IMR-90 (cell line): ENCODE measurements around the gene LLCFC1. TPM values are rescaled to one million over a fixed set of nuclear protein-coding genes. Genes with fewer than 3 reads are reported as not detected.

ENCODE experiments used
- ATAC-seq: fragments of 200-7000 bp; cut with Tn5 transposase; 2 replicates; pipeline ENCODE4 v1.9.1; 2020; ENCODE audit warnings: low read depth, mild to moderate bottlenecking, moderate library complexity
- BruUV-seq: library from RNA; stranded (reverse); fragments of 400-500 nt; replicated peaks from 2 replicates; lab custom pipeline; 2021; lab: Mats Ljungman, UMichigan
- CTCF ChIA-PET: fragments of 300-600 bp; formaldehyde crosslinking; extraction: SDS; loops from one replicate; lab custom pipeline; 2021; ENCODE audit warnings: antibody characterized with exemption; lab: Yijun Ruan, JAX
- POLR2A ChIA-PET: fragments of 300-600 bp; sonication (Branson Sonifier 250); formaldehyde crosslinking; loops from one replicate; lab custom pipeline; 2022; ENCODE audit warnings: antibody characterized with exemption; ENCODE audit not compliant: unreplicated experiment; lab: Charles Lee
- DNase-seq: peaks from one replicate; pipeline ENCODE4 v3.0.0; 2013
- H2AFZ ChIP-seq: replicated peaks from 2 replicates; pipeline ENCODE3; 2013; ENCODE audit warnings: low read length, mild to moderate bottlenecking; ENCODE audit not compliant: poor library complexity
- H2AK5ac ChIP-seq: 2 replicates; pipeline ENCODE4 v1.6.1; 2013; ENCODE audit warnings: low read depth, low read length, inconsistent platforms
- H2AK9ac ChIP-seq: replicated peaks from 2 replicates; pipeline ENCODE3; 2013; ENCODE audit warnings: mild to moderate bottlenecking, low read depth, low read length, moderate library complexity; ENCODE audit not compliant: poor library complexity
- H2BK120ac ChIP-seq: 2 replicates; pipeline ENCODE4 v1.6.1; 2013; ENCODE audit warnings: low read depth, low read length, inconsistent platforms
- H2BK15ac ChIP-seq: 3 replicates; pipeline ENCODE4 v1.6.1; 2013; ENCODE audit warnings: low read depth, low read length, inconsistent platforms
- H2BK20ac ChIP-seq: 2 replicates; pipeline ENCODE4 v1.6.1; 2013; ENCODE audit warnings: low read depth, mild to moderate bottlenecking, inconsistent platforms, low read length, moderate library complexity
- H2BK5ac ChIP-seq: 2 replicates; pipeline ENCODE4 v1.6.1; 2013; ENCODE audit warnings: mild to moderate bottlenecking, low read depth, low read length, inconsistent platforms; ENCODE audit not compliant: poor library complexity, severe bottlenecking
- H3K14ac ChIP-seq: replicated peaks from 2 replicates; pipeline ENCODE4 v1.6.1; 2013; ENCODE audit warnings: low read depth, low read length, inconsistent platforms
- H3K18ac ChIP-seq: 2 replicates; pipeline ENCODE4 v1.6.1; 2013; ENCODE audit warnings: low read depth, low read length, control low read depth
- H3K23ac ChIP-seq: 2 replicates; pipeline ENCODE4 v1.6.1; 2013; ENCODE audit warnings: low read depth, low read length, inconsistent platforms
- H3K27ac ChIP-seq: 2 replicates; pipeline ENCODE4 v1.5.1; 2013; ENCODE audit warnings: mild to moderate bottlenecking, control low read depth, low read length; ENCODE audit not compliant: insufficient read depth
- H3K27me3 ChIP-seq: 2 replicates; pipeline ENCODE4 v1.6.1; 2013; ENCODE audit warnings: low read length; ENCODE audit not compliant: control insufficient read depth, insufficient read depth
- H3K36me3 ChIP-seq: 2 replicates; pipeline ENCODE4 v1.6.1; 2013; ENCODE audit warnings: low read length, mixed read lengths; ENCODE audit not compliant: control insufficient read depth, insufficient read depth
- H3K4ac ChIP-seq: 2 replicates; pipeline ENCODE4 v1.6.1; 2013; ENCODE audit warnings: low read depth, low read length, inconsistent platforms
- H3K4me1 ChIP-seq: 2 replicates; pipeline ENCODE4 v1.6.1; 2013; ENCODE audit warnings: low read length, mixed read lengths; ENCODE audit not compliant: control insufficient read depth, insufficient read depth
- H3K4me2 ChIP-seq: 2 replicates; pipeline ENCODE4 v1.6.1; 2013; ENCODE audit warnings: low read depth, mild to moderate bottlenecking, control low read depth, low read length, moderate library complexity
- H3K4me3 ChIP-seq: 2 replicates; pipeline ENCODE4 v1.5.1; 2013; ENCODE audit warnings: low read depth, mild to moderate bottlenecking, control low read depth, low read length, moderate library complexity; ENCODE audit not compliant: insufficient read depth
- H3K56ac ChIP-seq: 2 replicates; pipeline ENCODE4 v1.6.1; 2013; ENCODE audit warnings: low read length, inconsistent platforms; ENCODE audit not compliant: insufficient read depth; ENCODE audit errors: extremely low read depth
- H3K79me1 ChIP-seq, 2 experiments: 2 replicates each; pipeline ENCODE4 v1.6.1; 2013; ENCODE audit warnings: low read length in 2 of 2, inconsistent platforms in 1 of 2, low read depth in 1 of 2
- H3K9ac ChIP-seq: 2 replicates; pipeline ENCODE4 v1.6.1; 2013; ENCODE audit warnings: low read depth, low read length, control low read depth
- H3K9me1 ChIP-seq: 2 replicates; pipeline ENCODE4 v1.6.1; 2013; ENCODE audit warnings: low read length, inconsistent platforms; ENCODE audit not compliant: insufficient read depth
- H3K9me3 ChIP-seq: 2 replicates; pipeline ENCODE4 v1.6.1; 2013; ENCODE audit warnings: low read length; ENCODE audit not compliant: control insufficient read depth, insufficient read depth
- H4K20me1 ChIP-seq: 2 replicates; pipeline ENCODE4 v1.6.1; 2013; ENCODE audit warnings: low read length, inconsistent platforms; ENCODE audit not compliant: insufficient read depth
- H4K5ac ChIP-seq: 2 replicates; pipeline ENCODE4 v1.6.1; 2013; ENCODE audit warnings: mild to moderate bottlenecking, low read depth, low read length, control low read depth
- H4K8ac ChIP-seq, 2 experiments: 2 replicates each; pipeline ENCODE4 v1.6.1; 2013; ENCODE audit warnings: low read depth in 2 of 2, low read length in 2 of 2, control low read depth in 1 of 2, inconsistent platforms in 1 of 2
- H4K91ac ChIP-seq: 2 replicates; pipeline ENCODE4 v1.6.1; 2013; ENCODE audit warnings: low read depth, low read length, inconsistent platforms; ENCODE audit not compliant: insufficient read depth
- BHLHE40 ChIP-seq: fragments of 150-350 bp; IDR thresholded peaks from 2 replicates; pipeline ENCODE4 v1.6.1; 2016; ENCODE audit warnings: mild to moderate bottlenecking, low read depth, low read length
- CEBPB ChIP-seq: IDR thresholded peaks from 2 replicates; pipeline ENCODE4 v1.6.1; 2012; ENCODE audit warnings: low read depth, low read length, improper control_type of control experiment
- CHD1 ChIP-seq: IDR thresholded peaks from 2 replicates; pipeline ENCODE4 v1.6.1; 2012; ENCODE audit warnings: low read depth, low read length, improper control_type of control experiment
- CTCF ChIP-seq: conservative IDR thresholded peaks from 2 replicates; pipeline ENCODE4 v1.5.1; 2012; ENCODE audit warnings: mild to moderate bottlenecking, low read depth, low read length, improper control_type of control experiment
- FOS ChIP-seq: fragments of 150-350 bp; IDR thresholded peaks from 2 replicates; pipeline ENCODE4 v1.6.1; 2016; ENCODE audit warnings: low read depth, low read length
- MAFK ChIP-seq: IDR thresholded peaks from 2 replicates; pipeline ENCODE4 v1.6.1; 2012; ENCODE audit warnings: low read depth, low read length, improper control_type of control experiment
- MAZ ChIP-seq: IDR thresholded peaks from 2 replicates; pipeline ENCODE4 v1.6.1; 2012; ENCODE audit warnings: low read depth, mild to moderate bottlenecking, low read length, improper control_type of control experiment, moderate library complexity, borderline replicate concordance
- MXI1 ChIP-seq: IDR thresholded peaks from 2 replicates; pipeline ENCODE4 v1.6.1; 2012; ENCODE audit warnings: low read depth, mild to moderate bottlenecking, low read length, moderate library complexity, borderline replicate concordance
- NFE2L2 ChIP-seq: fragments of 150-350 bp; IDR thresholded peaks from 2 replicates; pipeline ENCODE4 v1.6.1; 2016; ENCODE audit warnings: low read depth, mild to moderate bottlenecking, low read length
- POLR2A ChIP-seq: IDR thresholded peaks from 2 replicates; pipeline ENCODE4 v1.6.1; 2012; ENCODE audit warnings: mild to moderate bottlenecking, low read depth, low read length
- RAD21 ChIP-seq: IDR thresholded peaks from 2 replicates; pipeline ENCODE4 v1.6.1; 2012; ENCODE audit warnings: low read length, improper control_type of control experiment
- RCOR1 ChIP-seq: IDR thresholded peaks from 2 replicates; pipeline ENCODE4 v1.6.1; 2012; ENCODE audit warnings: mild to moderate bottlenecking, low read length, improper control_type of control experiment; ENCODE audit not compliant: insufficient replicate concordance
- RFX5 ChIP-seq: IDR thresholded peaks from 2 replicates; pipeline ENCODE4 v1.8.0; 2012; ENCODE audit warnings: low read depth, mild to moderate bottlenecking, low read length, moderate library complexity
- SMC3 ChIP-seq: fragments of 150-350 bp; IDR thresholded peaks from 2 replicates; pipeline ENCODE4 v1.6.1; 2016; ENCODE audit warnings: low read depth, mild to moderate bottlenecking, antibody characterized with exemption, low read length, moderate library complexity
- WGBS, 2 experiments: methylation state at CpG; one replicate each; pipeline versions ENCODE4 v1.1.5 to v1.1.7; 2013; ENCODE audit warnings: missing lambda C conversion rate in 2 of 2; ENCODE audit not compliant: insufficient read length in 1 of 2; ENCODE audit errors: extremely low coverage in 2 of 2; 5-methylcytosine and 5-hydroxymethylcytosine counted together
- dilution Hi-C: fragments of 300-500 bp; cut with HindIII; formaldehyde crosslinking; loops from one replicate; pipeline ENCODE4 v1.14.3; 2018; ENCODE audit warnings: low sequenced_read_pairs; ENCODE audit not compliant: unreplicated experiment
- in situ Hi-C: fragments of 300-500 bp; cut with MboI; formaldehyde crosslinking; loops from 3 replicates; pipeline ENCODE4 v1.14.3; 2019; ENCODE audit warnings: low sequenced_read_pairs, inconsistent platforms, mixed read lengths
- intact Hi-C: fragments of 100-400 bp; cut with micrococcal nuclease; formaldehyde crosslinking; loops from 2 replicates; pipeline ENCODE4 v1.10.0; 2022
- polyA plus RNA-seq, 3 experiments: library from polyadenylated mRNA; depleted of rRNA; stranded (reverse); fragments of >200 nt; gene quantifications; 2 replicates each; pipeline ENCODE4 v1.2.3, GENCODE V29; 2012; ENCODE audit warnings: low replicate concordance in 1 of 3
- total RNA-seq: library from RNA; depleted of rRNA; stranded (reverse); fragments of >200 nt; gene quantifications from 2 replicates; pipeline ENCODE4 v1.2.3, GENCODE V29; 2012
- TF ChIP-seq, protein P1 (sequence below): fragments of 150-350 bp; IDR thresholded peaks from 2 replicates; pipeline ENCODE4 v1.6.1; 2017; ENCODE audit warnings: mild to moderate bottlenecking, antibody characterized with exemption, low read length, low read depth

LLCFC1 gene
- total and polyA plus RNA-seq, 2 of the 4 experiments (the other 2 are of a cell fraction), result not detected

DNA sequence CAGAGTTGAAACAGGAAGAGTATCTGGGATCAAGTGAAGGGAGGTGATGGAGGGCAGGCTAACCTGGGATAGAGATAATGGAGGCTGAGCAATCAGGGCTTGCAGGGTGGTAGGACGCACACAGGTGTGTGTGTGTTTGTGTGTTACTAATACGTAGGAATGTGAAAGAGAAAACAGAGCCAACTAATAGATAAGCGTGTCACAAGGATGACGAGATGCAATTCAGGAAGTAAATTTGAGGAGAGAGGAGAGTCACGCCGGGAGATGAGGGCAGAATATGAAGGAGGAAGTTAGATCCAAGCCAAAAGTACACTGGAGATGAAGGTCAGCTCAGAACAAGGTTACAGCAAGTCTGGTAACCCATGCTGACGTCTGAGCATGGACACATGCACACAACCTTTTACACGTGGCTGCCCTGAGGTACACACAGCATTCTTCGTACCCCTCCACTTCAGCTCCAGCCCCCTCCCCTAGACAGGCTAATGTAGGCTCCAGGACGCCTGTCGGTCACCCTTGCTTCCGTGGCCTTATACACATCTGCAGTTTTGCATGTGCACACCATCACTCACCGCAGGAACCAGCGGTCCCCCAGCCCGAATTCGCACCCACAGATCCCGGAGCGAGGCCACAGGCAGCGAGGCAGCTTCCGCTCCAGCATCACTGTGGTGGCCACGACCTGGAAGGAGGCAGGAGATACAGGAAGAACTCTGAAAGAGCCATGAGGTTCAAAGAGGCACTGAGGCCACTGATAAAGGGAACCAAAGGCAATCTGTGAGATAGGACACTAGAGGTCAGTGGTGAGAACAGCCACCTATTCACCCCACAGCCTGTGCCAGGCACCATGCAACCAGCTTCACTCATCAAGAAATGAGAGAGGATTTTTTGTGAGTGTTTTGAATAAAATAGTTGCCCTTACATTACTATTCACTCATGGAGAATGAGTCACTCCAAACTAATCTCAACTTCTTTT lies 30.1 kb upstream of the LLCFC1 start:
- WGBS, 2 experiments, result 49% methylated on average over 19 of the region's 21 CpGs; no CpG with 5 or more reads in 1 of the 2 experiments
- no peak overlapping the region for H3K56ac ChIP-seq
- H3K18ac ChIP-seq, result no peak overlapping the region
- intact Hi-C loops, result no loop called here
- no peak overlapping the region for H2BK5ac ChIP-seq
- H2AFZ ChIP-seq, result peak overlapping the region; percentile 14
- no TSS peak for BruUV-seq
- no peaks in the 10 kb centered on the region for H3K27me3 ChIP-seq
- H4K8ac ChIP-seq, result no peak overlapping the region
- H3K9me3 ChIP-seq, result peaks cover 6% of the 10 kb centered on the region
- no peak overlapping the region for H3K23ac ChIP-seq
- H2BK120ac ChIP-seq, result no peak overlapping the region
- no peak overlapping the region for H2AK9ac ChIP-seq
- POLR2A ChIA-PET, result no interaction called here
- no peak overlapping the region for H3K9ac ChIP-seq
- no peak overlapping the region for H3K4me3 ChIP-seq
- CTCF ChIA-PET, result no interaction called here
- dilution Hi-C loops, result no loop called here
- no peaks in the 10 kb centered on the region for H3K79me1 ChIP-seq
- H4K20me1 ChIP-seq, result no peaks in the 10 kb centered on the region
- H4K5ac ChIP-seq, result no peak overlapping the region
- no peak overlapping the region for H3K14ac ChIP-seq
- H3K4me1 ChIP-seq, result no peaks in the 10 kb centered on the region
- in situ Hi-C loops, result no loop called here
- H2AK5ac ChIP-seq, result no peak overlapping the region
- H2BK15ac ChIP-seq, result no peak overlapping the region
- no peak overlapping the region for H3K27ac ChIP-seq
- ATAC-seq, result no peak
- H3K4ac ChIP-seq, result no peak overlapping the region
- H4K91ac ChIP-seq, result no peak overlapping the region
- no peak overlapping the region for H3K4me2 ChIP-seq
- H2BK20ac ChIP-seq, result no peak overlapping the region
- no peaks in the 10 kb centered on the region for H3K36me3 ChIP-seq
- no peak for DNase-seq
- no peaks in the 10 kb centered on the region for H3K9me1 ChIP-seq
- no peak for TF ChIP-seq BHLHE40
- no peak for TF ChIP-seq RFX5
- TF ChIP-seq MAFK, result no peak
- no peak for TF ChIP-seq RCOR1
- no peak for TF ChIP-seq SMC3
- TF ChIP-seq, protein P1, sequence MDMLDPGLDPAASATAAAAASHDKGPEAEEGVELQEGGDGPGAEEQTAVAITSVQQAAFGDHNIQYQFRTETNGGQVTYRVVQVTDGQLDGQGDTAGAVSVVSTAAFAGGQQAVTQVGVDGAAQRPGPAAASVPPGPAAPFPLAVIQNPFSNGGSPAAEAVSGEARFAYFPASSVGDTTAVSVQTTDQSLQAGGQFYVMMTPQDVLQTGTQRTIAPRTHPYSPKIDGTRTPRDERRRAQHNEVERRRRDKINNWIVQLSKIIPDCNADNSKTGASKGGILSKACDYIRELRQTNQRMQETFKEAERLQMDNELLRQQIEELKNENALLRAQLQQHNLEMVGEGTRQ, result no peak
- TF ChIP-seq CTCF, result no peak
- TF ChIP-seq POLR2A, result no peak
- no peak for TF ChIP-seq RAD21
- no peak for TF ChIP-seq MAZ
- TF ChIP-seq FOS, result no peak
- TF ChIP-seq MXI1, result no peak
- no peak for TF ChIP-seq CEBPB
- TF ChIP-seq NFE2L2, result no peak
- TF ChIP-seq CHD1, result no peak
